Thymus (tissue), 11 donors: ENCODE data around the gene ACOT12. TPM values are rescaled to one million over a fixed set of nuclear protein-coding genes. Genes with fewer than 3 reads are reported as not detected.
A peak's percentile ranks its signal among the peaks of the same experiment; 100 is the strongest.
"Not testable (repeated sequence)": the region's sequence is repeated elsewhere in the genome, so short reads cannot be mapped to it uniquely, and the experiment has no call there.

ENCODE experiments used
- DNase-seq, 9 donors: peaks; one replicate each; pipeline ENCODE4 v3.0.0-alpha.2; 2013; ENCODE audit warnings: low spot score in 9 of 9, low read depth in 6 of 9, missing footprints in 1 of 9
- H3K27ac ChIP-seq, 2 donors: one replicate each; pipeline ENCODE4 v1.5.1; 2013; ENCODE audit warnings: control low read depth in 1 of 2, low read depth in 1 of 2, low read length in 1 of 2, mild to moderate bottlenecking in 1 of 2, moderate library complexity in 1 of 2
- H3K27me3 ChIP-seq, 2 donors: one replicate each; pipeline ENCODE4 v1.5.1; 2013; ENCODE audit warnings: low read length in 1 of 2; ENCODE audit not compliant: control insufficient read depth in 2 of 2, insufficient read depth in 1 of 2
- H3K36me3 ChIP-seq, 2 donors: one replicate each; pipeline ENCODE4 v1.5.1; 2013; ENCODE audit warnings: low read length in 1 of 2, mild to moderate bottlenecking in 1 of 2, moderate library complexity in 1 of 2; ENCODE audit not compliant: control insufficient read depth in 2 of 2, insufficient read depth in 2 of 2
- H3K4me1 ChIP-seq, 2 donors: one replicate each; pipeline ENCODE4 v1.5.1; 2013; ENCODE audit warnings: low read length in 2 of 2; ENCODE audit not compliant: control insufficient read depth in 2 of 2, insufficient read depth in 2 of 2
- H3K4me3 ChIP-seq, 2 donors: one replicate each; pipeline ENCODE4 v1.5.1; 2013; ENCODE audit warnings: low read length in 2 of 2, control low read depth in 1 of 2, mild to moderate bottlenecking in 1 of 2
- H3K9me3 ChIP-seq, 2 donors: one replicate each; pipeline ENCODE4 v1.5.1; 2013; ENCODE audit warnings: low read length in 1 of 2, mild to moderate bottlenecking in 1 of 2; ENCODE audit not compliant: control insufficient read depth in 2 of 2, insufficient read depth in 1 of 2
- WGBS: extraction: QIAGEN DNeasy Blood & Tissue Kit; methylation state at CpG from one replicate; pipeline ENCODE4 v1.1.7; 2013; 5-methylcytosine and 5-hydroxymethylcytosine counted together
- polyA plus RNA-seq: library from polyadenylated mRNA; stranded (reverse); fragments of 200-250 nt; gene quantifications from one replicate; pipeline ENCODE4 v1.2.3, GENCODE V29; 2013
- total RNA-seq: library from RNA; stranded (reverse); fragments of 120-200 nt; gene quantifications from one replicate; pipeline ENCODE4 v1.2.4, GENCODE V29; 2013
- donor health status: healthy.

Gene ACOT12
- total and polyA plus RNA-seq, 2 donors = 0.05 to 0.14 TPM

DNA sequence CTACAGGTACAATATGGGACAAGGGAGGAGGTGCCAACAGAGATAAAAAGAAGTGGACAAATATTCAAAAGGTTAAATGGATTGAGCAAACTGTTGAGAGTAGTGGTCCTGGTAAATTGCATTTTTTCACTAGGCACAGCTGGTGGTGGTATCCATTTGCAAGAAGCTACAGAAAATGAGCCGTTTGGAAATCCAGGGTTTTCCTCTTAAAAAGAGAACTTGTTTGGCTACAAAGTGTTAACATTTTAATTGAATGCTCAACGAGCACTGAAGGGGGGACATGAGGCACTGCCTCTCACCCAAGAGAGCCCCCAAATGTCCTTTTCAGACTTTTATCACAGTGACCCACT is 93.0 kb downstream of the ACOT12 start:
- peaks cover 6 to 8% of the 10 kb centered on the region in 2 donors for H3K36me3 ChIP-seq
- H3K9me3 ChIP-seq = no peaks in the 10 kb centered on the region
- H3K4me1 ChIP-seq = peaks cover 12 to 19% of the 10 kb centered on the region in 2 donors
- no peak for DNase-seq
- peak overlapping the region; percentile 91 to 92 for H3K27ac ChIP-seq
- H3K4me3 ChIP-seq = peak overlapping the region; percentile 73 to 93
- 0% methylated on average over 2 of the region's 2 CpGs for whole genome bisulfite sequencing
- no peaks in the 10 kb centered on the region for H3K27me3 ChIP-seq

DNA sequence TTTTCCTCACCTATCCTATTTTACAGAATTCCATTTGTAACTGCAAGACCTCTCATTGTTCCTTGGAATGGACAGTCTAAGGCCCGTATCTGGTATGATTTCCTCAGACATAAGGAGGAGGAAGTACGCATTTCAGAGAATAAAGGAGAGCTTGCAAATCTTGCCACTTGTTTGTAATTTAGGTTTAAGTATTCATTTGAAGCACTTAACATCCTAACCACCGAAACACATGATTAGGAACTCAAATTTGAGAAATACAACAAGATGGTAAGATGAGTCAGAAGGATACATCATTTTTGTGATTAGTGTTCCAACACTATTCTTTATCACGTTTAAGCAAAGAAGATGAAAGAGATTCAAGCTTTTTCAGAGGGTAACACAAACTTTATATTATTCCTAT is 96.4 kb downstream of the ACOT12 start:
- 94% methylated on average over 4 of the region's 4 CpGs for WGBS
- Histone ChIP-seq H3K9me3 (peaks cover 0 to 6% of the 10 kb centered on the region in 2 donors), H3K27me3 (no peaks in the 10 kb centered on the region), H3K4me3 (no peak overlapping the region), H3K36me3 (peaks cover 0 to 3% of the 10 kb centered on the region in 2 donors), H3K27ac (no peak overlapping the region), H3K4me1 (peaks cover 12 to 18% of the 10 kb centered on the region in 2 donors)
- DNase-seq = no peak

DNA sequence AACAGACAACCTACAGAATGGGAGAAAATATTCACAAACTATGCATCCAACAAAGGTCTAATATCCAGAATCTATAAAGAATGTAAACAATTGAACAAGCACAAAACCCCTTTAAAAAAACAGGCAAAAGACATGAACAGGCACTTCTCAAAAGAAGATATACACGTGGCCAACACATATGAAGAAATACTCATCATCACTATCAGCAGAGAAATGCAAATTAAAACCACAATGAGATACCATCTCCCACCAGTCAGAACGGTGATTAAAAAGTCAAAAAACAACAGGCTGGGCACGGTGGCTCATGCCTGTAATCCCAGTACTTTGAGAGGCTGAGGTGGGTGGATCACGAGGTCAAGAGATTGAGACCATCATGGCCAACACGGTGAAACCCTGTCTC is 99.9 kb downstream of the ACOT12 start:
- H3K4me3 ChIP-seq, H3K36me3 ChIP-seq, H3K27me3 ChIP-seq, H3K27ac ChIP-seq, DNase-seq, H3K4me1 ChIP-seq: not testable (repeated sequence)
- H3K9me3 ChIP-seq = peaks cover 0 to 14% of the 10 kb centered on the region in 2 donors
- 93% methylated on average over 5 of the region's 5 CpGs for WGBS

DNA sequence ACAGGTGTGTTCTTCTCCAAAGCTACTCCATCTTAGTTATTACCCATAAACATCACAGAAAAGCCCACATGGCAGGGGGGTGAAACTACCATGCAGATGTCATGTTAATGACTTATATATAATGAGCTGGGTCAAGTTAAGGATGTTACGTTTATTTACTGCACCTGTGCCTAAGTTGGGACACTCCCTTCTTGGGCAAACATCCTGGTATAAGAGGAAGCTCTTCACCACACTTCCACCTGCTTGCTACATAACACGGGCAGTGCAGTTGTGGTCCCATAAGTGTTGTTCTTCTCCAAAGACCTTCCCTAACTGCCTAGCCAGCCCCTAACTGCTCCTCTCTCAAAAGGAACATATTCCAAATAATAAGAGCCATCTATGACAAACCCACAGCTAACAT is 101.8 kb downstream of the ACOT12 start:
- WGBS = 92% methylated on average over 2 of the region's 2 CpGs
- no peaks in the 10 kb centered on the region for H3K36me3 ChIP-seq
- H3K4me3 ChIP-seq = no peak overlapping the region
- DNase-seq = no peak
- H3K4me1 ChIP-seq = no peaks in the 10 kb centered on the region
- no peaks in the 10 kb centered on the region for H3K27me3 ChIP-seq
- peaks cover 0 to 14% of the 10 kb centered on the region in 2 donors for H3K9me3 ChIP-seq
- H3K27ac ChIP-seq = no peak overlapping the region

DNA sequence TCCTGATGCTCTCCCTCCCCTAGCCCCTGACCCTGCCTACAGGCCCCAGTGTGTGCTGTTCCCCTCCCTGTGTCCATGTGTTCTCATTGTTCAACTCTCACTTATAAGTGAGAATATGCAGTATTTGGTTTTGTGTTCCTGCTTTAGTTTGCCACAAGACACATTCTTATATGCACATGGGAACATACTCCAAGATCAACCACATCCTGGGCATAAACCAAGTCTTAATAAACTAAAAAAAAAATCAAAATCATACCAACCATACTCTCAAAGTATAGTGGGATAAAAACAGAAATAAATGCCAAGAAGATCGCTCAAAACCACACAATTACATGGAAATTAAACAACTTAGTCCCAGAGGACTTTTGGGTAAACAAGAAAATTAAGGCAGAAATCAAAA is 103.8 kb downstream of the ACOT12 start:
- no peak overlapping the region for H3K27ac ChIP-seq
- H3K4me3 ChIP-seq = no peak overlapping the region
- peaks cover 0 to 14% of the 10 kb centered on the region in 2 donors for H3K9me3 ChIP-seq
- no peaks in the 10 kb centered on the region for H3K27me3 ChIP-seq
- no peaks in the 10 kb centered on the region for H3K36me3 ChIP-seq
- H3K4me1 ChIP-seq = no peaks in the 10 kb centered on the region
- WGBS = 93% methylated on average over 1 of the region's 1 CpG
- no peak for DNase-seq

DNA sequence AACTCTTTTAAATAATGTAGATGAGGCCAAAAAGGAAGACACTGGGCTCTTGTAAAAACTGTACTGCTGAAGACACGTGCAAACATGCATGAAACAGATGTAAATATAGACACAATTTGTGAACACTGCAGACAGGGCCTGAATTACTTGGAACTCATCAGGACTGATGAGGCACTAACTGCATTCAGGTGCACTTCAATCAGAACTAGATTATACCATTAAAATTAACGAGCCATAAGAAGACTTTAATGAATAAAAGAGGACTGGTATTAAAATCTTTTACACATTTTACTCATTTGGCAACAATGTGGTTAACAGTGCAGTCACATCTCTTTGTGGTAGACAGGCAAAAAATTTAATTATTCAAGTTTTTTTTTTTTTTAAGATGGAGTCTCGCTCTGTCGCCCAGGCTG is 105.9 kb downstream of the ACOT12 start:
- H3K4me1 ChIP-seq = no peaks in the 10 kb centered on the region
- no peak overlapping the region for H3K4me3 ChIP-seq
- peaks cover 0 to 13% of the 10 kb centered on the region in 2 donors for H3K9me3 ChIP-seq
- DNase-seq = no peak
- H3K27ac ChIP-seq = no peak overlapping the region
- no peaks in the 10 kb centered on the region for H3K36me3 ChIP-seq
- no peaks in the 10 kb centered on the region for H3K27me3 ChIP-seq
- 96% methylated on average over 4 of the region's 4 CpGs for WGBS

DNA sequence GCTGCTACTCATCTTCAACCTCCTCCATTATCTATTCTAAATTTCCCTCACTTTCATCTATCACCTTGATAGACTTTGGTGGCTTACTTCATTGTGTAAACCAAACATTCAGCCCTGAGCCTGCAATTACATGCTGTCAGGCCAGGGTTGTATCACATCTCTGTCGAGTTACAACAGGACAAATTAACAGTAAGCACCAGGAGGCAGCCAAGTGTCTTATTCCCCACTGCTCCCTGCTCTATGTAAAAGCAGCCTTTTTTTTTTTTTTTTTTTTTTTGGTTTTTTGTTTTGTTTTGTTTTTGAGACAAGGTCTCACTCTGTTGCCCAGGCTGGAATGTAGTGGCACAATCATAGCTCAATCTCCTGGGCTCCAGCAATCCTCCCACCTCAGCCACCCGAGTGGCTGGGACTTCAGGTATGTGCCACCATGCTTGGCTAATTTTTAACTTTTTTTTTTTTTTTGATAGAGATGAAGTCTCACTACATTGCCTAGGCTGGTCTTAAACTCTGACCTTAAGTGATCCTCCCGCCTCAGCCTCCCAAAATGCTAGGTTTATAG is 107.8 kb downstream of the ACOT12 start:
- no peak overlapping the region for H3K27ac ChIP-seq
- 77% methylated on average over 3 of the region's 3 CpGs for WGBS
- H3K36me3 ChIP-seq = no peaks in the 10 kb centered on the region
- no peak overlapping the region for H3K4me3 ChIP-seq
- no peak for DNase-seq
- no peaks in the 10 kb centered on the region for H3K4me1 ChIP-seq
- no peaks in the 10 kb centered on the region for H3K9me3 ChIP-seq
- H3K27me3 ChIP-seq = no peaks in the 10 kb centered on the region

DNA sequence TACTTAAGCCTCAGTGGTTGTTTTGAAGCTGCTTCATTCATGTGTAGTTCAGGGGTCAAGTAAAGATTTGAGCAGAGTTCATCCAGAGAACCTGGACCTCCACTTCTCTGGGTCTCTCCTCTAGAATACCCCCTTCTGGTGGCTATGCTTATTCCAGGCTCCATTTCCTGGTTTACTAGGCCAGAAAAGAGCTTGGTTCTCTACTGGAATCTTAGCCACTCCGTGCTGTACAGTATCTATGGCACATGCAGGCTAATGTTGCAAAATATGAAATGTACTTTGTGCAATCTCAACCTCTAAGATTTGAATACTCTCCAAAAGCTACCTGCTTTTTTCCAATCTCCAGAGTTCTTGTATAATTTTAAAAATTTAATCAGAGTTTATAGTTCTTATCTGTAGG is 110.0 kb downstream of the ACOT12 start:
- Histone ChIP-seq H3K36me3 (no peaks in the 10 kb centered on the region), H3K27me3 (no peaks in the 10 kb centered on the region), H3K4me1 (no peaks in the 10 kb centered on the region), H3K27ac (no peak overlapping the region), H3K9me3 (no peaks in the 10 kb centered on the region), H3K4me3 (no peak overlapping the region)
- WGBS = 90% methylated on average over 1 of the region's 1 CpG
- no peak for DNase-seq
